HL-60 (cell line): ENCODE results near the gene C2orf92.

Experiments used
- DNase-seq, 2 experiments: peaks; one replicate each; pipeline ENCODE4 v3.0.0-alpha.2; 2010 to 2020; ENCODE audit warnings: low read depth in 1 of 2, low spot score in 1 of 2
- H3K27ac ChIP-seq: fragments of 250-450 bp; sonication (Bioruptor Pico); replicated peaks from 2 replicates; pipeline ENCODE4 v1.5.1; 2020; ENCODE audit warnings: mild to moderate bottlenecking, moderate library complexity
- H3K27me3 ChIP-seq: fragments of 250-450 bp; sonication (Bioruptor Pico); 2 replicates; pipeline ENCODE4 v1.5.1; 2021; ENCODE audit warnings: mild to moderate bottlenecking, moderate library complexity; ENCODE audit not compliant: insufficient read depth, poor library complexity, severe bottlenecking
- H3K4me3 ChIP-seq: replicated peaks from 2 replicates; pipeline ENCODE4 v1.5.1; 2011; ENCODE audit warnings: mild to moderate bottlenecking, control low read depth, low read length; ENCODE audit not compliant: insufficient read depth
- CTCF ChIP-seq: IDR thresholded peaks from one replicate; pipeline ENCODE4 v1.5.1; 2011; ENCODE audit warnings: low read length, control low read depth, inconsistent platforms; ENCODE audit not compliant: insufficient read depth
- GABPA ChIP-seq: IDR thresholded peaks from 2 replicates; pipeline ENCODE4 v1.6.1; 2012; ENCODE audit warnings: low read depth
- POLR2AphosphoS5 ChIP-seq: IDR thresholded peaks from 2 replicates; pipeline ENCODE4 v1.6.1; 2012; ENCODE audit warnings: low read depth
- SPI1 ChIP-seq: IDR thresholded peaks from 2 replicates; pipeline ENCODE4 v1.6.1; 2012; ENCODE audit warnings: low read depth, mild to moderate bottlenecking, borderline replicate concordance
- TF ChIP-seq, protein P1 (sequence below): IDR thresholded peaks from 2 replicates; pipeline ENCODE4 v1.6.1; 2012; ENCODE audit warnings: low read depth; ENCODE audit not compliant: insufficient replicate concordance

C2orf92 gene

DNA sequence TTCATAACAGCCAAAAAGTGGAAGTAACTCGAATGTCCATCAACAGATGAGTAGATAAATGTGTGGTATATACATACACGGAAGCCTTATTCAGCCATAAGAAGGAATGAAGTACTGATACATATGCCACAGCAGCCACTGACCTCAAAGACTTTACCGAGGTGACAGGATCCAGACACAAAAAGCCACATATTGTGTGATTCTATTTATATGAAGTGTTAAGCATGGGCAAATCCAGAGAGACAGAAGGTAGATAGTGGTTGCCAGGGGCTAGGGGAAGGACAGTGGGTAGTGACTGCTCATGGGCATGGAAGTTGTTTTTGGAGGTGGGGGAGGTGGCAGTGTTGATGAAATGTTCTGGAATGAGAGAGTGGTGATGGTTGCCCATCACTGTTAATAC lies 77.8 kb downstream of the C2orf92 start:
- Histone ChIP-seq H3K27ac (no peak overlapping the region), H3K27me3 (no peaks in the 10 kb centered on the region), H3K4me3 (no peak overlapping the region)
- DNase-seq: no peak
- TF ChIP-seq CTCF: no peak
- TF ChIP-seq, protein P1, sequence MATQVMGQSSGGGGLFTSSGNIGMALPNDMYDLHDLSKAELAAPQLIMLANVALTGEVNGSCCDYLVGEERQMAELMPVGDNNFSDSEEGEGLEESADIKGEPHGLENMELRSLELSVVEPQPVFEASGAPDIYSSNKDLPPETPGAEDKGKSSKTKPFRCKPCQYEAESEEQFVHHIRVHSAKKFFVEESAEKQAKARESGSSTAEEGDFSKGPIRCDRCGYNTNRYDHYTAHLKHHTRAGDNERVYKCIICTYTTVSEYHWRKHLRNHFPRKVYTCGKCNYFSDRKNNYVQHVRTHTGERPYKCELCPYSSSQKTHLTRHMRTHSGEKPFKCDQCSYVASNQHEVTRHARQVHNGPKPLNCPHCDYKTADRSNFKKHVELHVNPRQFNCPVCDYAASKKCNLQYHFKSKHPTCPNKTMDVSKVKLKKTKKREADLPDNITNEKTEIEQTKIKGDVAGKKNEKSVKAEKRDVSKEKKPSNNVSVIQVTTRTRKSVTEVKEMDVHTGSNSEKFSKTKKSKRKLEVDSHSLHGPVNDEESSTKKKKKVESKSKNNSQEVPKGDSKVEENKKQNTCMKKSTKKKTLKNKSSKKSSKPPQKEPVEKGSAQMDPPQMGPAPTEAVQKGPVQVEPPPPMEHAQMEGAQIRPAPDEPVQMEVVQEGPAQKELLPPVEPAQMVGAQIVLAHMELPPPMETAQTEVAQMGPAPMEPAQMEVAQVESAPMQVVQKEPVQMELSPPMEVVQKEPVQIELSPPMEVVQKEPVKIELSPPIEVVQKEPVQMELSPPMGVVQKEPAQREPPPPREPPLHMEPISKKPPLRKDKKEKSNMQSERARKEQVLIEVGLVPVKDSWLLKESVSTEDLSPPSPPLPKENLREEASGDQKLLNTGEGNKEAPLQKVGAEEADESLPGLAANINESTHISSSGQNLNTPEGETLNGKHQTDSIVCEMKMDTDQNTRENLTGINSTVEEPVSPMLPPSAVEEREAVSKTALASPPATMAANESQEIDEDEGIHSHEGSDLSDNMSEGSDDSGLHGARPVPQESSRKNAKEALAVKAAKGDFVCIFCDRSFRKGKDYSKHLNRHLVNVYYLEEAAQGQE: no peak
- TF ChIP-seq POLR2AphosphoS5: no peak
- no peak for TF ChIP-seq GABPA
- TF ChIP-seq SPI1: no peak

DNA sequence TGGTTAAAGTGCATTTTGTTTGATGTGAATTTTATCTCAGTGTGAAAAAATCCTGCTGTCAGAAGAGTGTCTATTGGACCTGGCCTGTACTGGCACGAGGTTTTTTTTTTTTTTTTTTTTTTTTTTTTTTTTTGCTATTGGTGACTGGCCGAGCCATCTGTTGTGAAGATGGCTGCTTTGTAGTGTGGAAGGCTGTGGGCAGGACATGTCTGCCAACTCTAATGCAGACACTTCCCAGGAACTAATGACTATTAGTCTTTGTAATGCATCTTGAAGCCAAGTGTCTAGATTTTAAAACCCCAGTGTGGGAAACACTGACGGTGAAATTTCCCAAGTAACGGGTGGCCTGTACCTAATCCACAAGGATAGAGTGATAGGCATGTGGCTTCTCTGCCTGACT lies 78.2 kb downstream of the C2orf92 start:
- DNase-seq: no peak
- no peaks in the 10 kb centered on the region for H3K27me3 ChIP-seq
- peak overlapping the region; percentile 97 for H3K27ac ChIP-seq
- TF ChIP-seq POLR2AphosphoS5: no peak
- TF ChIP-seq SPI1: no peak
- TF ChIP-seq CTCF: no peak
- TF ChIP-seq, protein P1: no peak
- TF ChIP-seq GABPA: no peak
- H3K4me3 ChIP-seq: no peak overlapping the region

GRCh38 chr2:97749581-97749980 lies 80.1 kb downstream of the C2orf92 start:
- no peak for DNase-seq
- TF ChIP-seq, protein P1: no peak
- TF ChIP-seq CTCF (no peak), GABPA (no peak), SPI1 (no peak), POLR2AphosphoS5 (no peak)
- no peak overlapping the region for H3K27ac ChIP-seq
- no peaks in the 10 kb centered on the region for H3K27me3 ChIP-seq
- H3K4me3 ChIP-seq: no peak overlapping the region
